Stimulated activated naive CD8-positive, alpha-beta T cell treated with anti-CD3 and anti-CD28 coated beads, Interleukin-15, Interleukin-2, amounts not matched to agents 100 ng/mL and 50 ng/mL, for 24 hours (primary cell): ENCODE measurements around the gene FRMD4B.

Experiments used
- H3K27ac Mint-ChIP-seq: one replicate; pipeline ENCODE4 v1.8.0; 2021; ENCODE audit warnings: mild to moderate bottlenecking, mixed read lengths
- H3K27me3 Mint-ChIP-seq: one replicate; pipeline ENCODE4 v1.8.0; 2021; ENCODE audit warnings: mixed read lengths
- H3K36me3 Mint-ChIP-seq: one replicate; pipeline ENCODE4 v1.8.0; 2021; ENCODE audit warnings: low read depth, mixed read lengths
- H3K4me1 Mint-ChIP-seq: one replicate; pipeline ENCODE4 v1.8.0; 2021; ENCODE audit warnings: low read depth, mixed read lengths
- H3K4me3 Mint-ChIP-seq: one replicate; pipeline ENCODE4 v1.8.0; 2021; ENCODE audit warnings: mild to moderate bottlenecking, mixed read lengths
- H3K9me3 Mint-ChIP-seq: one replicate; pipeline ENCODE4 v1.8.0; 2021; ENCODE audit warnings: mixed read lengths

FRMD4B gene

GRCh38 chr3:69386556-69387385 is 883 bp upstream of the FRMD4B start:
- H3K27me3 Mint-ChIP-seq: peaks cover 58% of the 10 kb centered on the region
- H3K4me3 Mint-ChIP-seq: peak overlapping the region; percentile 73
- H3K27ac Mint-ChIP-seq: no peak overlapping the region
- H3K9me3 Mint-ChIP-seq: no peaks in the 10 kb centered on the region
- no peaks in the 10 kb centered on the region for H3K36me3 Mint-ChIP-seq
- H3K4me1 Mint-ChIP-seq: peaks cover 13% of the 10 kb centered on the region

GRCh38 chr3:69385123-69385722 is 665 bp downstream of the FRMD4B start:
- H3K27me3 Mint-ChIP-seq: peaks cover 58% of the 10 kb centered on the region
- H3K9me3 Mint-ChIP-seq: no peaks in the 10 kb centered on the region
- no peak overlapping the region for H3K27ac Mint-ChIP-seq
- no peaks in the 10 kb centered on the region for H3K36me3 Mint-ChIP-seq
- peak overlapping the region; percentile 73 for H3K4me3 Mint-ChIP-seq
- peaks cover 13% of the 10 kb centered on the region for H3K4me1 Mint-ChIP-seq

GRCh38 chr3:69384326-69384725 is 1.6 kb downstream of the FRMD4B start:
- Mint-ChIP-seq H3K9me3 (no peaks in the 10 kb centered on the region), H3K27ac (no peak overlapping the region), H3K27me3 (peaks cover 56% of the 10 kb centered on the region), H3K4me1 (peaks cover 13% of the 10 kb centered on the region), H3K4me3 (no peak overlapping the region), H3K36me3 (no peaks in the 10 kb centered on the region)

- no peak overlapping the region for H3K4me3 Mint-ChIP-seq
- no peaks in the 10 kb centered on the region for H3K4me1 Mint-ChIP-seq
- no peak overlapping the region for H3K27ac Mint-ChIP-seq
- peaks cover 4% of the 10 kb centered on the region for H3K9me3 Mint-ChIP-seq
- peaks cover 22% of the 10 kb centered on the region for H3K27me3 Mint-ChIP-seq
- H3K36me3 Mint-ChIP-seq: no peaks in the 10 kb centered on the region
Observed at GRCh38 chr3:69379661-69380060, 6.2 kb downstream of the FRMD4B start.

- no peak overlapping the region for H3K4me3 Mint-ChIP-seq
- H3K9me3 Mint-ChIP-seq: peaks cover 4% of the 10 kb centered on the region
- no peaks in the 10 kb centered on the region for H3K36me3 Mint-ChIP-seq
- no peak overlapping the region for H3K27ac Mint-ChIP-seq
- H3K4me1 Mint-ChIP-seq: no peaks in the 10 kb centered on the region
- peaks cover 11% of the 10 kb centered on the region for H3K27me3 Mint-ChIP-seq
Observed at GRCh38 chr3:69378112-69378802, 7.6 kb downstream of the FRMD4B start.

GRCh38 chr3:69377262-69377661 is 8.6 kb downstream of the FRMD4B start:
- H3K27ac Mint-ChIP-seq: no peak overlapping the region
- H3K27me3 Mint-ChIP-seq: peaks cover 11% of the 10 kb centered on the region
- no peaks in the 10 kb centered on the region for H3K36me3 Mint-ChIP-seq
- no peaks in the 10 kb centered on the region for H3K4me1 Mint-ChIP-seq
- peaks cover 4% of the 10 kb centered on the region for H3K9me3 Mint-ChIP-seq
- no peak overlapping the region for H3K4me3 Mint-ChIP-seq

- Mint-ChIP-seq H3K9me3 (peaks cover 4% of the 10 kb centered on the region), H3K4me1 (no peaks in the 10 kb centered on the region), H3K27me3 (peaks cover 11% of the 10 kb centered on the region), H3K27ac (no peak overlapping the region), H3K36me3 (no peaks in the 10 kb centered on the region), H3K4me3 (no peak overlapping the region)
Observed at GRCh38 chr3:69376731-69377130, 9.2 kb downstream of the FRMD4B start.

GRCh38 chr3:69371816-69372215 is 14.1 kb downstream of the FRMD4B start:
- Mint-ChIP-seq H3K36me3 (no peaks in the 10 kb centered on the region), H3K9me3 (no peaks in the 10 kb centered on the region), H3K27ac (no peak overlapping the region), H3K4me1 (peaks cover 30% of the 10 kb centered on the region), H3K27me3 (peaks cover 6% of the 10 kb centered on the region), H3K4me3 (no peak overlapping the region)

- Mint-ChIP-seq H3K4me1 (peaks cover 30% of the 10 kb centered on the region), H3K4me3 (no peak overlapping the region), H3K36me3 (no peaks in the 10 kb centered on the region), H3K27ac (no peak overlapping the region), H3K27me3 (peaks cover 6% of the 10 kb centered on the region), H3K9me3 (no peaks in the 10 kb centered on the region)
Observed at GRCh38 chr3:69370901-69371301, 15.0 kb downstream of the FRMD4B start.

GRCh38 chr3:69370156-69370883 is 15.6 kb downstream of the FRMD4B start:
- peak overlapping the region; percentile 51 for H3K4me3 Mint-ChIP-seq

GRCh38 chr3:69368129-69368741 is 17.7 kb downstream of the FRMD4B start:
- H3K27me3 Mint-ChIP-seq: peaks cover 6% of the 10 kb centered on the region
- no peaks in the 10 kb centered on the region for H3K36me3 Mint-ChIP-seq
- H3K9me3 Mint-ChIP-seq: no peaks in the 10 kb centered on the region
- H3K4me1 Mint-ChIP-seq: peaks cover 30% of the 10 kb centered on the region
- no peak overlapping the region for H3K4me3 Mint-ChIP-seq
- no peak overlapping the region for H3K27ac Mint-ChIP-seq

More at GRCh38 chr3:69370156-69370883, 15.6 kb downstream of the FRMD4B start:
- no peaks in the 10 kb centered on the region for H3K36me3 Mint-ChIP-seq
- H3K27ac Mint-ChIP-seq: no peak overlapping the region
- H3K9me3 Mint-ChIP-seq: no peaks in the 10 kb centered on the region
- H3K4me1 Mint-ChIP-seq: peaks cover 30% of the 10 kb centered on the region
- peaks cover 6% of the 10 kb centered on the region for H3K27me3 Mint-ChIP-seq

- peaks cover 30% of the 10 kb centered on the region for H3K4me1 Mint-ChIP-seq
- H3K27ac Mint-ChIP-seq: no peak overlapping the region
- H3K36me3 Mint-ChIP-seq: no peaks in the 10 kb centered on the region
- no peak overlapping the region for H3K4me3 Mint-ChIP-seq
- peaks cover 6% of the 10 kb centered on the region for H3K27me3 Mint-ChIP-seq
- H3K9me3 Mint-ChIP-seq: no peaks in the 10 kb centered on the region
Observed at GRCh38 chr3:69367586-69367985, 18.3 kb downstream of the FRMD4B start.

- Mint-ChIP-seq H3K4me1 (peaks cover 14% of the 10 kb centered on the region), H3K27ac (no peak overlapping the region), H3K4me3 (no peak overlapping the region), H3K27me3 (peaks cover 5% of the 10 kb centered on the region), H3K9me3 (no peaks in the 10 kb centered on the region), H3K36me3 (no peaks in the 10 kb centered on the region)
Observed at GRCh38 chr3:69364354-69364753, 21.5 kb downstream of the FRMD4B start.

GRCh38 chr3:69360690-69361089 is 25.2 kb downstream of the FRMD4B start:
- Mint-ChIP-seq H3K36me3 (no peaks in the 10 kb centered on the region), H3K4me3 (no peak overlapping the region), H3K9me3 (peaks cover 4% of the 10 kb centered on the region), H3K27me3 (peaks cover 5% of the 10 kb centered on the region), H3K27ac (no peak overlapping the region), H3K4me1 (no peaks in the 10 kb centered on the region)
